Femur (tissue), 1 donor: ENCODE results near the gene RIT2.
"Not testable (repeated sequence)": the region's sequence is repeated elsewhere in the genome, so short reads cannot be mapped to it uniquely, and the experiment has no call there.

Experiments
- DNase-seq: peaks from one replicate; pipeline ENCODE4 v3.0.0-alpha.2; 2017

Gene RIT2

GRCh38 chr18:42822711-42823110 is 292.8 kb downstream of the RIT2 start:
- DNase-seq = no peak

GRCh38 chr18:42821492-42821891 is 294.0 kb downstream of the RIT2 start:
- DNase-seq = no peak

DNA sequence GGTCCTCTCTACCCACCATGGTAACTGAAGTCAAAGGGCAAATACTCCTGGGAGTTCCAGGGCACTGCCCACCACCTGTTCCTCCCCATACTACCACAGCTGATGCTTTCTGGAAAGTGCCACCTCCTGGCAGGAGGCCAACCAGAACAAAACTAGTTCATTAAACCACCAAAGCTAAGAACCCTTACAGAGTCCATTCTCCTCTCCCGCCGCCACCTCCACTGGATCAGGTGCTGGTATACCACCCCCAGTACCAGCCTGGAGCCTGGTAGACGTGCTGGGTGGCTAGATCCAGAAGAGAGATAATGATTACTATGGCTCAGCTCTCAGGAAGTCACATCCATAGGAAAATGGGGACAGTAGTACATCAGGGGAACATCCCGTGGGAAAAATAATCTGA is 300.9 kb downstream of the RIT2 start:
- DNase-seq = no peak

DNA sequence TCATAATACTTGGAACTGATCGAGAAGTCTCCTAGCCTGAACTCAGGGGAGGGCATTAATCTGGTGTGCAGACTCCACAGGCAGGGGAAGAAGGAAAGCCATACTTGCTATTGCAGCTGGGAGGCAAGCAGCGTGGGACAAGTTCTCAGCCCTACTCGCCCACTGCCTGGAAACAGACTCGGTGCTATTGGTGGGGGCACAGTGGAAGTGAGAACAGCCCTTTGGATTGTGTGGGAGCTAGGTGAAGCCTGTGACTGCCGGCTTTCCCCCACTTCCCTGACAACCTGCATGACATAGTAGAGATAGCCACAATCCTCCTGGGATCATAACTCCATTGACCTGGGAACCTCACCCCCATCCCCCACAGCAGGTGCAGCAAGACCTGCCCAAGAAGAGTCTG is 301.3 kb downstream of the RIT2 start:
- DNase-seq = no peak

DNA sequence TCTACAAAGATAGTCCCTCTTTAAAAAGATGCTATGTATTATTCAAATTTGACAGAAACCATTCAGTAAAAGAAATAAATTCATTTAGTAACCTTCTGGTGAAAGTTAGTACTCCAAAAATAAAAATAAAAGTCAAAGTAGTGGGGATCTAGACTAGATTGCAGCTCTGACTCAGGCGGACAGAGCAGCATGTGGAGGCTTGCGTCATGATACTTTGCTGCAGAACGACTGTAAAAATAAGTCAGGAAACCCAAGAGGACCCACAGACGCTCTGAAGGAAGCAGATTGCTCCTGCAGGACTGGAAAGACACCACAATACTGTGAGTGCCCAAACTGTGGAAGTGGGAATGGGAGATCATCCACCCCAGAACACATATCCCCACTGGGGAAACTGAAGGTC is 301.9 kb downstream of the RIT2 start:
- DNase-seq = no peak

GRCh38 chr18:42807887-42808286 is 307.6 kb downstream of the RIT2 start:
- DNase-seq = no peak

DNA sequence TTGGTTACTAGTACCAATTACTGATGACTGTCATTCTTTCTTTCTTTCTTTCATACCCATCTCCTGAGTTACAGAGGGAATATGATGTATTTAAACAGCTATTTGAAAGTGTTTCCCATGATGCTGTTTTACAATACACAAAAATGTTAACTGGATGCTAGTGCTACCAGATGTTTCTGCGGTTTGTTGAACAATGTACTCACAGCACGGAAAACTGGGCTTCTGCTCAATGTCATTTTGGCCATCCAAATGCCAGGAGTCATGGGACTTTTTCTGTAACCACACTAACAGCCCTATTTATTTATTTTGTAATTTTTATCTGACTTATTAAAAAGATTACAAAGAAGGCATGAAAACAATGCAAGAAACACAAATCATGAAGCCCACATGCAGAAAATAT is 313.8 kb downstream of the RIT2 start:
- DNase-seq = no peak

DNA sequence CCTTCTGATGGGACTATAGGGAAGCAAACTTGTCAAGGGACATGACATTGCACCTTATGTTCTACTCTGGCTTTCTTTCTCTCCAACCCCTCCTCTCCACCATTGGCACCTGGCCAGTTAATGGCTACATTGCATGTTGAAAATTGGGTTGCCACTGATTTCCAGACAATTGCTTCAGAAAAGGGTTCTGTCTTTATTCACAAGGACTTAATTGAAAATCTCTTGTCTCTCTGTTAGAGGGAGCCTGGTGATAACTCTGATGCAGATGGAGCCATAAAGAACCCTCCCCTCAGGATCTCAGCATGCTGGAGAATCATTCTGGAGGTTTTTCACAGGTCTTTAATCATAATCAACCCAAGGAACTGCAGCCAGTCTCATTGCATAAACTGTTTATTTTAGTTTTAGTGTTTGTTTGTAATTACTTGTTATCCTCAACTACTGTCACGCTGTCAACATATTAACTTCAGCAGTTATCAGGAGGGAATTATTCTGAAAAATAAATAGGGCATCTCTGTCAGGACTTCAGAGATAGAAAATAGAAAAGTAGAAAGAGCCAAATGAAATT is 316.8 kb downstream of the RIT2 start:
- no peak for DNase-seq

DNA sequence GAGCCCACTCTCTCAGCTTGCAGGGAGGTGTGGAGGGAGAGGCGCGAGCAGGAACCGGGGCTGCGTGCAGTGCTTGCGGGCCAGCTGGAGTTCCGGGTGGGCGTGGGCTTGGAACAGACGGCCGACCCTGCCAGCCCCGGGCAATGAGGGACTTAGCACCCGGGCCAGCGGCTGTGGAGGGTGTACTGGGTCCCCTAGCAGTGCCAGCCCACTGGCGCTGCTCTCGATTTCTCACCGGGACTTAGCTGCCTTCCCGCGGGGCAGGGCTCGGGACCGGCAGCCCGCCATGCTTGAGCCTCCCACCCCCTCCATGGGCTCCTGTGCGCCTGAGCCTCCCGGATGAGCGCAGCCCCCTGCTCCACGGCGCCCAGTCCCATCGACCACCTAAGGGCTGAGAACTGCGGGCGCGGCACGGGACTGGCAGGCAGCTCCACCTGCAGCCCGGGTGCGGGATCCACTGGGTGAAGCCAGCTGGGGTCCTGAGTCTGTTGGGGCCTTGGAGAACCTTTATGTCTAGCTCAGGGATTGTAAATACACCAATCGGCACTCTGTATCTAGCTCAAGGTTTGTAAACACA is 320.2 kb downstream of the RIT2 start:
- not testable (repeated sequence) for DNase-seq

DNA sequence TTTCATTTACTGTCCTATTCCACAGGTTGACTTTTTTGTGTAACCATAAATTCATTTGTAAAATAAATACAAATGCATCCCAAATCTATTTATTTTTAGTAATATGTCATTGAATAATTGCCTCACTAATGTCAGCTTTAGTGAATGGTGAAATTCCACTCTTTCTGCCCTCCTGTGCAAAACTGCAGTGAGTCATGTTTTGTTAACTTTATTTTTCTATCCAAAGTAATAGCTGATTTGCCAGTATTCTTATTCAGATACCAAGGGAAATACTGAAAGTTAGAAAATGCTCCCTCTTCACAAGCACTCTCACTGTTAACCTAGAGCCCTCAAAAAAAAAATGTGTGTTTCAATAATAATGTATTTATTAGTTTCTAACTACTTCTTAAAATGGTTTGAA is 322.8 kb downstream of the RIT2 start:
- no peak for DNase-seq

GRCh38 chr18:42784632-42785031 is 330.9 kb downstream of the RIT2 start:
- no peak for DNase-seq

DNA sequence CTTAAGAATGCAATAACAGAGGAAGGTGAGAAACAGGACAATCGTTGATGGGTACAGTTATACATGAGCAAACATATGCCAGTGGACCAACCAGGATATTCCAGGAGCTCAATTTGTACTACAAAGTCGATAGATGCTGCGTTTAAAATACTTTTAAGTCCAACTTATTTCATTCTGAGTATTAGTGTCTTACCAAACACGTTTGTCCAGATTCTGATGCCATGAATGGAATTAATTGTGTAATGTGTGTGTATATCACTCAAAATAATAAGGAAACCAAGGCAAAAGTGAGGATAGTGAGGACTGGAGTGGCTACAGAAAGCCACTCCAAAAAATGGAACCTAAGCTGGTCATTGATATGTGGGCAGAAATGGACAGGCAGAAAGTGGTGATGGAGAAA is 332.6 kb downstream of the RIT2 start:
- DNase-seq = no peak

DNA sequence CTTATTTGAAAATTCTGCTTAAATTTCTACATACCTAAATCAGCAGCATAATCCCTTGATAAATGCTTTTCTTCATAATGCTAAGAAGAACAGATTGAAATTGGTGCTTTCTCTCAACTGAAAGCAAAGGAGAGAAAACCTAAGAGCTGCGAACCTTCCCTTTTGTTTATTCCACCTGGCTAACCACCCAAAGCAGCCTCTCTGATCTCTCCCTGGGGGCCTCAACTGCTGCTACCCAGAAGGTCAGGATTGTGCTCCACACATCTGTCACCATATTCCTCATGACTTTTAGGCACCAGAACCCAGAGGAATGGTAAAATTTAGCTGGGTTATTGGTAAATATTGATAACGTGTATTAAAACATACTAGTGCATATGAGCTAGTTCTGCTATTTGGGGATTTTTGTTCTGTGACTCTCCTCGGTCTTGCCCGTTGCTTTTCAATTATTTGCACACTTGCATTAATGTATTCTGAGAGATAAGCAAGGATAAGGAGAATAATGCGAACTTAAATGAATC is 334.1 kb downstream of the RIT2 start:
- no peak for DNase-seq

DNA sequence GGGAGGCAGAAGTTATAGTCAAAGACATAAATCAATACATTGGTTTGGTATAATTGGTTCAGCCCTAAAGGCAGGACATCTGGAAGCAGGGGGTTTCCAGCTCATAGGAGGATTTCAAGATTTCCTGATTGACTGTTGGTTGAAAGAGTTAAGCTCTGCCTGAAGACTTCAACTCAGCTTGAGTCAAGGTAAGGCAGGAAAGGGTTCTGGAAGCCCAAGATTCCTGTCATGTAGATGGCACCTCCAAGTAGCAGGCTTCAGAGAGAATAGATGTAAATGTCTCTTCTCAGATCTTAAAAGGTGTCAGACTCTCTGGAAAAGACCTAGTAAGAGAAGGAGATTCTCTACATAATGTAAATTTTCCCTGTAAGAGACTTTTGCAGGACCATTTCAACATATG is 335.3 kb downstream of the RIT2 start:
- DNase-seq = no peak

DNA sequence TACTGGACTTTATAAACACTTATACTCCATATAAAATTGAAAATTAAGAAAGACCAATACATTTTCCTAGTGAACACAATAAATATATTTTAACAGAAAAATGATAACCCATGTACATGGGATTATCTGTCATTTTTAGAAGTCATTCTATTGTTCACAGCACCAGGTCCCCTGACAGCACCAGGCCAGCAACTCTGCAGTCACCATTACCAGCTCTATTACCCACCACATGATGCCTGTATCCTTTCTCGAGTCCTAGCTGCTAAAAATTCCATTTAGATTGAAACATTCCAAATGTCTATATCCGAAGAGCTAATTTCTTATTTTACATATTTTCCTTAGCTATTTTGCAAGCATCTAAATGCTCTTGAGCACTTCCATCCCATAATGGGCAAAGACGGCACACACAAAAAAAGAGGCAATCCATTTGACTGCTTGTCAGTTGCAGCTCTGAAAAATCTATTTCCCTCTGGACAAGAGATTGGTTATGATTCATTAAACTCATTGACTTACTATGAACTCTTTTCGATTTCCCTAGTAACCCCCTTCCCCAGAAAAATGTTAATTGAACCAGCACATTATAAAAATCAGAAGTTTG is 336.9 kb downstream of the RIT2 start:
- DNase-seq = no peak

DNA sequence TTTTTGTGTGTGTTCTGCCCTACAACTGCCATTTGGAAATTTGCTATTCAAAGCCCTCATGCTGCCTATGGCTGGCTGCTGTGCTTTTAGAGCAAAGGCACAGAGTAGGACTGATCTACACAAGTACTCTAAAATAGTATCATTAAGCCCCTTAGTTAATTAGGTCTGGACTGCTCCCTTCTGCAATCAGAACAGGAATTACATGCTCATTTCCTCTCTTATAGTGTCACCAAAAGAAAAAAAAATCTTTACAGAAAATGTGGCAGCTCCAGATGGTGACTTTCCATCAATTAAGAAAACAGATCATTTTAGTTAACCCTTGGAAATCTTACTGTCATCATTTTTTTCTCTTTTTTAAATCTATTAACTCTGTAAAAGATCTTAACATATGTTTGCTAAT is 337.5 kb downstream of the RIT2 start:
- DNase-seq = no peak

GRCh38 chr18:42773870-42774269 is 341.6 kb downstream of the RIT2 start:
- no peak for DNase-seq

GRCh38 chr18:42771936-42772335 is 343.5 kb downstream of the RIT2 start:
- no peak for DNase-seq

DNA sequence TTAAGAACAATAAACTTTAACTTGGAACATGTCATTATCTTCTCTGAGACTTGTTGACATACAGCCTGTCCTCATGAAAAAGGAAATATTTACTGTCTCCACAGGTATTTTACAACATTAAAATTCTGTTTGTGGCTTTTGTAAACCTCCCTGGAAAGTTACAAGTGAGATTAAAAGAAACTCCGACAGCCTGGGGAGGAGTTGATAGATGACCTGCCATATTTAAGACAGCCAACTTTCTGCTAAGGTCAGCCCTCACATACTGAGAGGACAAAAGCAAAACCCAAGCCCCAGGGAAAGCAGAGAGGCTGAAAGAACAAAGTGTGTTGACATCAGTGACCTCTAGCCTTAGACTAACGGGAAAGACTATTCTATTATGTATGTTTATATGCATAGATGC is 350.2 kb downstream of the RIT2 start:
- no peak for DNase-seq

DNA sequence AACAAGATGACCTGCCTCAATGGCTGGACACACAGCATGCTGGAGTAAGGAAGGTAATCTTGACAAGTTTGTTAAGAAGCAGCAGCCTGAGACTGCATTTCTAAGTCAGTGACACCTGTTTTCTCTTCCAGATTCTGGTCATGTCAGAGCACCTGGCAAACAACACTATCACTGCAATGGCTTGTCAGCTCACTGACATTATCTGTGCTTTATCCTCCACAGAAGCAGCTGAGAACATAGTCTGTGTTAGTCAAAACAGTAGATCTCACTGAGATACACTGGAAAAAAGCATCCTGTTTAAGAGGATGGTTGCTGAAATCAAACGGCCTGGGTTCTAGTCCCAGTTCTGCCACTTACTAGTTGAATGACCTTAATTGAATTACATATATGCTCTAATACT is 355.2 kb downstream of the RIT2 start:
- DNase-seq = no peak

- DNase-seq = no peak
Observed at GRCh38 chr18:42758852-42759251, 356.6 kb downstream of the RIT2 start.

- DNase-seq = no peak
Observed at GRCh38 chr18:42756214-42756613, 359.3 kb downstream of the RIT2 start.

DNA sequence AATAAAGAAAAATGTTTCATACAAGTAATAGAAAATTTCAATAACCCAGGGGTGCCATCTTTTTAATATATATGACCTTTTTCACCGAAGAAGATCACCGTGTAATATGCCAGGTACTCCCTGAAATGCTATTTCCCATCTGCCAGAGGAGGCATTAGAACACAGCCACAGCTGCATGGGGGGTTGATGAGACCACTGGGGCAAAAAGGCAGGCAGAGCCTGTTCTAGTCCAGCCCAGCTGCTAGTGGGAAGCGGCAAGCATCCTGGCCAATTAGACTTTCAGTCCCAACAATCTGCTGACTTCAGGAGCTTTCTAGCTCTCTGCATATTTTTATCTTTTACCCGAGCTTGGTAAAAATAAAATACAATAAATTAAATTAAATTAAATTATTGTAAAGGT is 362.6 kb downstream of the RIT2 start:
- no peak for DNase-seq

- DNase-seq = no peak
Observed at GRCh38 chr18:42746794-42747193, 368.7 kb downstream of the RIT2 start.

GRCh38 chr18:42745931-42746330 is 369.6 kb downstream of the RIT2 start:
- DNase-seq = no peak
